Muscle of arm (tissue), 12 donors: ENCODE measurements around the gene TNNC1. TPM values are rescaled to one million over a fixed set of nuclear protein-coding genes. Genes with fewer than 3 reads are reported as not detected.

Experiments
- DNase-seq: peaks from one replicate; pipeline ENCODE4 v3.0.0-alpha.2; 2013
- polyA plus RNA-seq, 12 donors: library from polyadenylated mRNA; unstranded; fragments of 120-200 nt; gene quantifications; one replicate each; pipeline ENCODE4 v1.2.1, GENCODE V29; 2013; ENCODE audit not compliant: insufficient read length in 12 of 12

Gene TNNC1
- polyA plus RNA-seq, 12 donors, result 327 to 1,063 (median 707) TPM

DNA sequence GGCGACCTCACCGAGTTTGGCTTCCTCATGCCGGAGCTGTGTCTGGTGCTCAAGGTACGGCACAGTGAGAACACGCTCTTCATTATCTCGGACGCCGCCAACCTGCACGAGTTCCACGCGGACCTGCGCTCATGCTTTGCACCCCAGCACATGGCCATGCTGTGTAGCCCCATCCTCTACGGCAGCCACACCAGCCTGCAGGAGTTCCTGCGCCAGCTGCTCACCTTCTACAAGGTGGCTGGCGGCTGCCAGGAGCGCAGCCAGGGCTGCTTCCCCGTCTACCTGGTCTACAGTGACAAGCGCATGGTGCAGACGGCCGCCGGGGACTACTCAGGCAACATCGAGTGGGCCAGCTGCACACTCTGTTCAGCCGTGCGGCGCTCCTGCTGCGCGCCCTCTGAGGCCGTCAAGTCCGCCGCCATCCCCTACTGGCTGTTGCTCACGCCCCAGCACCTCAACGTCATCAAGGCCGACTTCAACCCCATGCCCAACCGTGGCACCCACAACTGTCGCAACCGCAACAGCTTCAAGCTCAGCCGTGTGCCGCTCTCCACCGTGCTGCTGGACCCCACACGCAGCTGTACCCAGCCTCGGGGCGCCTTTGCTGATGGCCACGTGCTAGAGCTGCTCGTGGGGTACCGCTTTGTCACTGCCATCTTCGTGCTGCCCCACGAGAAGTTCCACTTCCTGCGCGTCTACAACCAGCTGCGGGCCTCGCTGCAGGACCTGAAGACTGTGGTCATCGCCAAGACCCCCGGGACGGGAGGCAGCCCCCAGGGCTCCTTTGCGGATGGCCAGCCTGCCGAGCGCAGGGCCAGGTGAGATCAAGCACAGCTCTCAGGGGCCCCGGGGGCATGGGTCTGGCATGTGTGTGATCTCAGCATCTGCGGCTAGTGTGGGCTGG, 34.2 kb upstream of the TNNC1 start:
- no peak for DNase-seq

DNA sequence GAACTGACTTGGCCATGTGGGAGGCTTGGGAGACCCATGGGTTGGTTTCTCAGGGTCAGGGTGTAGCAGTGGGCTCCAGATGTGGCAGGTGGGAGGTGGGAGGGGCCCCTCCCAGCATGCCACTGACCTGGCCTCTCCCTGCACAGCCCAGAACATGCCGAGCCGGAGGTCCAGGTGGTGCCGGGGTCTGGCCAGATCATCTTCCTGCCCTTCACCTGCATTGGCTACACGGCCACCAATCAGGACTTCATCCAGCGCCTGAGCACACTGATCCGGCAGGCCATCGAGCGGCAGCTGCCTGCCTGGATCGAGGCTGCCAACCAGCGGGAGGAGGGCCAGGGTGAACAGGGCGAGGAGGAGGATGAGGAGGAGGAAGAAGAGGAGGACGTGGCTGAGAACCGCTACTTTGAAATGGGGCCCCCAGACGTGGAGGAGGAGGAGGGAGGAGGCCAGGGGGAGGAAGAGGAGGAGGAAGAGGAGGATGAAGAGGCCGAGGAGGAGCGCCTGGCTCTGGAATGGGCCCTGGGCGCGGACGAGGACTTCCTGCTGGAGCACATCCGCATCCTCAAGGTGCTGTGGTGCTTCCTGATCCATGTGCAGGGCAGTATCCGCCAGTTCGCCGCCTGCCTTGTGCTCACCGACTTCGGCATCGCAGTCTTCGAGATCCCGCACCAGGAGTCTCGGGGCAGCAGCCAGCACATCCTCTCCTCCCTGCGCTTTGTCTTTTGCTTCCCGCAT, 33.4 kb upstream of the TNNC1 start:
- no peak for DNase-seq

DNA sequence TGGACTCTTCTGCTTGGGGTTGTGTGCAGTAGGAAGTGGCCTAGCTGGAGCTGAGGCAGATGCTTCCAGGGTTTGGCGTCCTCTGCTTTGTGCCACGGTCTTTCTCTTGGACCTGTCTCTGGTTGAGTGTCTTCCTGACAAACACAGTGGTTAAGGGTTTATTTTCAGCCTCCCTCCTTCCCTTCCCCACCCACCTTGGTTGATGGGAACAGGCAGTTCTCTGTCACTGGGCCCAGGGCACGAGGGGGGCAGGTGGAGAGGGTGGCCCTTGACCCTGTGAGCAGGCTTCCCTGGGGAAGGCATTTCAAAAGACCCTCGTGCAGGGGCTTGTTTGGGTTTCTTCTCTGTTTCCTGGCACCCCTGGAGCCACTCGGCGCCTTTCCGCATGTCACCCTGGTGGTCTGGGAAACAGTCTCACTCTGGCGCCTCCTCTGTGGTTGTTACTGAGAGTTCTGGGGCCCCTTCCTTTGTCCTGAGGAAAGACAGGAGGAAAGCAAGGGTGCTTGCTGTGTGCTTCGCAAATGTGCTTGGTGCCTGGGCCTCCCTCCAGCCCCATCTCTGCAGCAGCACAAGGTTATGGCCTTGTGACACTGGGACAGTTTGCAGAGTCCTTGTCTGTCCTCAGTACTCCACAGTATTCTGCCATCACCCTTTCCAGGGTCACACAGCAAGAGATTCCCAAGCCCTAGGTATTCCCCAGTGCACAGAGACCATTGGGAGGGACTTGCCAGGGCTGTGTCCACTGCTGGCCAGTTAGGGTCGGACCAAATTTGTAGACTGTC, 31.0 kb upstream of the TNNC1 start:
- DNase-seq, result no peak

DNA sequence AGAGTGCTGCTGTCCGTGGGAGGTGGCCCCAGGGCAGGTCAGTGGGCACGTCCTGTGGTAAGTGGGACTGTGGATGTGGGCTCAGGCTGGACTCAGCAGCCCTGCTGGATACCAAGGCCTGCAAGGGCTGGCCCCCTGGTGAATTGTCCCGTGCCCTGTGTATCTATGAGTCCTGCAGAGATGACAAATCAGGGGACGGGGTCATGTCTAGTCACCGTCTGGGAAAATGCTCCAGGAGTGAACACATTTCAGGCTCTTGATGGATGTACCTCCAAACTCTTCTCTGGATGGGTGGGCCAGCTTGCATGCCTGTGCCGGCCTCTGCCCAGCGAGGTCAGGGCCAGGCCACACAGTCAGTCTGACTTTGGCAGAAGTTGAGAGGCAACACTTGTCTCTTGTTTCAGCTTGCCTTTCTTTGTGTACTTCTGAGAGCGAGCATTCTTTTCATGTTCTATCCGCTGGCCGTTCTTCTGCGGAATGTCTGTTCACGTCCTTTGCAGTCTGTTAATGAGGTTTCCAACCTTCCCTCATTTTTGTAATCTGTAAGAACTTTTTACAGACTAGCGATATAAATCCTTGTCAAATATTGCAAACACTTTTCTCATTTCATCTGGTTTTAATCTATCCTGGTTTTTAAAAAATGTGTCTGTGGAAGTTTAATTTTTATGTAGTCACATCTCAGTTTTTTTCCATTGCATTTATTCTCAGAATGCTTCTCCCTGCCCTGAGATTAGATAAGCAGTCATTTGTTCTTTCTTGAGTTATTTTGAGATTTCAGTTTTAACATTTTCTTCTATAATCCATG, 29.9 kb upstream of the TNNC1 start:
- DNase-seq, result peak; percentile 20

DNA sequence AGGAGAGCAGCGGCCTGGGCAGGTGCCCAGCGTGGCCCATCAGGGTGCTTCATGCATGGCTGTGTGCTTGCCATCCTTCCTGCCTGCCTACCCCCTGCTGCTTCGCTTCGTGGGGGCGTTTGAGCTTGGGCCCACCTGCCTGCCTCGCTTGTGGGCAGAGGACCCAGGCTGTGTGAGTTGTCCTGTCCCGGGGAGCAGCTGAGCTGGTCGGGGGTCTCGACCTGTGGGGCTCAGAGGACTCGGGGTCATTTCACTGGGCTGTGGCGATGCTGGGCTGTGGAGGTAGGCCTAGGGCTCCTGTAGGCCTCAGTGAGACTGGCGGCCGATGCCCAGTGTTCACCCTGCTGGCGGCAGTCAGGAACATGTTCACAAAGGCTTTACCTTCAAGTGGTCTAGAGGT, 29.2 kb upstream of the TNNC1 start:
- no peak for DNase-seq

DNA sequence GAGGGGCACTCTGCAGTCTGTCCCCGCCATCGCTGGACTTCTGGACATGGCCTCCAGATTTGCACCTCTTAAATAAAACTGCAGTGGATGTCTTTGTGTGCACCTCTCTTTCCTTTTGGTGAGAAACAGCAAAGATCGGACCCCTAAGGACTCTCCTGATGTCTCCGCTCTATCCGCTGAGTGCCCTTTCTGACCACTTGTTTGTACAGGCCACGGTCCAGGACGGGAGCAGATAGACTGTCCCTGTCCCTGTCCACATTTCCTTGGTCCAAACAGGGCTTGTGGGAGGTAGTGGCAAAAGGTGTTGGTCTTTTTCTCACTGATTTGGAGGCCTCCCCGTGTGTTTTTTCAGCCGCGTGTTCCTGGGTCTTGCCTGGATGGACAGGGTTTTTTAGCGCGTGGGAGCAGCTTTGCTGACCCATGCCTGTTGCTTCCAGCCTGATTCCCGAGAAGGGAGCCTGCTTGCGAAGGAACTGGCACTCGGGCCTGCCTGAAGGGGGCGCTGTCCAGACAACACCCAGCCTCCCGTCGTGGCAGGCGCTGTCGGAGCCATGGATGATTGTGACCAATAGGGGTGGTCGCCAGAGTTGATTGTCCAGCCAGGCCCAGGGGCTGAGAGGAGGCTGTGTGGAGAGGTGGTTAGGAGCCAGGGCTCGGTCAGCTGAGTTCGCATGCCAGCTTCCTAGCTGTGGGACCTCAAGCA, 28.1 kb upstream of the TNNC1 start:
- no peak for DNase-seq

DNA sequence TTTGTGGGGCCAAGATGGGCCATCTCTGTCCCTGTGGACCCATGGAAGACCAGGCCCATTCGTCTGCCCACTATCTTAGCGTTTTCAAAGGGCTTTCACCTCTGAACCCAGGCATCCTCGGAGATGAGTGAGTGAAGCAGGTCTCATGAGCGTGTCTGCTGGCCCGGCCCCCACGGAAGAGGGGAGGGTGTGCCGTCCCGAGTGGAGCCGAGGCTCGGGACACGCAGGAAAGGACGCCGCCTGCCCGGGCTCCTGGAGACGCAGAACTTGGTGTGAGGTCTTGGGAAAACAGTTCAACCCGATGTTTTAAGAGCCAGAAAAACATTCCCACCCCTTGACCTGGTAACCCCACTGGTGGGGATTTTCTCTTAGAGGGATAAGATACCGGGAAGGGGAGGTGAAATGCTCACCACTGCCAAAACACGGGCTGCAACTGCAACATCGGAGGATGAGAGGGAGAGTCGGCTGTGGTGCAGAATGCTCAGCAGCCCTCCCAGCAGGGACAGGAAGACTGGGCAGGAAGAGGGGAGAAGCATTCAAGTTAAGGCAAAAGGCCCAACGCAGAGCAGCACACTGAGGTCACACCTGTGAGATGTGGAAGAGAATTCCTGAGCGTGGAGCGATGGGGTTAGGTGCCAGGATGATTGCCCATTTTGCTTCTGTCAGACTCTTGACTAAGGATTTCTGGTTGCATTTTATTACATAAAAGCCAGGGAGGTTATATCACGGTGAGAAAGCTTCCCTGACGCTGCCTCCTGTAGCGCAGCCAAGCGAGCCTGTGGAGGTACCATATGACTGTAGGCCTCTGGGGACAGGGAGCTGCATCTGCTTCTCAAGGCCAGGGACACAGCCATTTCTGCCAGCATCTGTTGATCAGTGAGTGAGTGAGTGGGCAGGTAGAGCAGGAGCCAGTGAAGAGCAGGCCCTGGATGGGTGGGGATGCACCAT, 27.2 kb upstream of the TNNC1 start:
- DNase-seq, result no peak

DNA sequence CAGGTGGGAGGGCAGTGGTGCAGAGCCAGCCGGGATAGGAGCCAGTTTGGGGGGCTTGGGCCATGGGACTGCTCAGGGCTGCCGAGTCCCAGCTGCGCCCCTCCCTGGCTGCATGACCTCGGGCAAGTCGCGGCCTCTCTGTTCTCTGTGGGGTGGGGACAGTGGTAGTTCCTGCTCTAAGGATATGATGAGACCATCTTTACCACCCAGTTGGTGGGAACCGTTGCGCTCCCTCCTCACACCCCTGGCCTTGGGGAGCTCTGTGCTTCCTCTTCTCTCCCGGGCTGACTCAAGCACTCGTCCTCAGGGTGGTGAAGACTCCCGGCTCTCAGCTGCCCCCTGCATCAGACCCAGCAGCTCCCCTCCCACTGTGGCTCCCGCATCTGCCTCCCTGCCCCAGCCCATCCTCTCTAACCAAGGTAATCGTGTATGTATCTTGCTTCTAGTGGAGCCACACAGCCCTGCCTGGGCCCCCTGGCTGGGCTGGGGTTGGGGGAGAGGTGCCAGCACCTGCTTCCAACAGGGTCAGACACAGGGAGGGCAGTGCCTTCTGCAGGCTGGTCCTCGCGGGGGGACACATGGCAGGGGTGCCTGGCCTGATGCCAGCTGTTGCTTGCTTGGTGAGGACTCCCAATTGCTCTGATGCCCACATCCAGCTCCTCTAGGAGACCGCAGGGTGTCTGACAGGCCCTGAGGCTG, 26.2 kb upstream of the TNNC1 start:
- no peak for DNase-seq

DNA sequence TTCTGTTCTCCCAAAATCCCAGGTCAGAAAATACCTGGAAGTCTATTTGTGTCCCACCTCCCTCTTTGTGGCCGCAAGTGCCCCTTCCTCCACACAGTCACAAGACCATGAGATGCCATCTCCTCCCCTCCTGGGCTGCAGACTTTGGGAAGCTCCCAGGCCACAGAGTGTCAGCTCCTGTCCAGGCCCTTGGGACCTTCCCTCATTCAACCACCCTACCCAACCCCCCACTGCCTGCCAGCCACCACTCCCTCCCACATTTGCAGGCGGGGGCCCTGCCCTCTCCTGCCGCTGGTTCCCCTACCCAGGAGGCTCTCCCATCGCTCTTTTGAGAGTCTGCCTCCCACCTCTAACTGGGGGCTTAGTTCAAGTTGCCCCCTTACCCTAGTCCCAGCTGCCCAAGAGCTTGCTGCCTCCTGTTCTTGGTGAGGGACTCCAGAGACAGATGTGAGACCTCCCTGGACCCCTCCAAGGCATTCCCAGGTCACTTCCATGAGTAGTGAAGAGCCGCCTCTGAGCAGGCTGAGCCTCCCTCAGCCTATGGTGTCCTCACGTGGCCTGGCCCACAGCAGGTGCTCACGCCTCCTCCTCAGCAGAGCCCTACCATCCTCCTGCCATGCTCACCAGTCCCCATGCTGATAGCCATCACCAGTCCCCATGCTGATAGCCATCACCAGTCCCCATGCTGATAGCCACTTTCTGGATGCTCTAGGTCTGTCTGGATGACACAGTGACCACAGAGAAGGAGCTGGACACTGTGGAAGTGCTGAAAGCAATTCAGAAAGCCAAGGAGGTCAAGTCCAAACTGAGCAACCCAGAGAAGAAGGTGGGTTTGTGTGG, 25.4 kb upstream of the TNNC1 start:
- no peak for DNase-seq

DNA sequence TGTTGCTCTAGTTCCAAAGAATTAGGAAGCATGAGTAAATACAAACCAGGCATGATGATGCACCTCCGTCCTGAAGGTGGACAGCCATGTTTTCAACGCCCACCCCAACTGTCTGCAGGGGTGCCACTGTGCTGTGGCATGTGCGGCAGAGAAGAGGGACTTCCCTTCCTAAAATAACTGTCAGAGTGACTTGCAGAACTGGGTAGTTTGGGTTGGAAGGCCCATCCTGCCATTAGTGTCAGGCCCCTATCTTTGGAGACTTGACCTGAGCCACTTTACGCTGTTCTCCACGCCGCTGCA, 23.9 kb upstream of the TNNC1 start:
- no peak for DNase-seq

DNA sequence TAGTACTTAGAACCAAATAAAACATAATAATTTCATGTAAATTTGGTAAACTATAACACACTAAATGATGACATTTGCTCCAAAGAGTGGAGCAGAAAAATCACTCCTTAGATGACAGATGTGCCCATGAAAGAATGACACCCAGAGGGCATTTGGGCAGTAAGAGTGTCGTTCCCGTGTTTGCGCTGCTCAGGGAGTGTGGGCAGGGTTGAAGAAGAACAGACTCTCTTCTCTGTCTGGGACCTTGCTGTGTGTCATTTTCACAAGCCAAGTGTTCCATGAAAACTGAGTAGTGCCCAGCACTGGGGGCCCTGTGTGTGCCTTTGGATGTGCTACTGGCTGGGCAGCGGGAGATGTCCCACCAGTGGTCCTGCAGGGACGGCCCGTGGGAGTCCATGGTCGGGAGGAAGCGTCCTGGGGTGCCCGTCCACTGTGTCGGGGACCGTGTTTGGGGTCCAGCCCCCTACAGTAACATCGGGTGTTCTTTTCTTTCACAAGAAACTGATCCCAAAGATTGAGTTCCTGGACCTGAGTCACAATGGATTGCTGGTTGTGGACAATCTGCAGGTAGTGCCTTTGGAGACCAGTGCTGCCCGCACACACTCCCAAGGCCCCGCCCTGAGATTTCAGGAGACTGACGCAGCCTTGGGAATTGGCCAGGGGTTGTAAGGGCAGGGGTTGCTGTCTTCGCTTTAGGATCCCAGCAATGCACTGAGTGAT, 23.4 kb upstream of the TNNC1 start:
- DNase-seq, result no peak

DNA sequence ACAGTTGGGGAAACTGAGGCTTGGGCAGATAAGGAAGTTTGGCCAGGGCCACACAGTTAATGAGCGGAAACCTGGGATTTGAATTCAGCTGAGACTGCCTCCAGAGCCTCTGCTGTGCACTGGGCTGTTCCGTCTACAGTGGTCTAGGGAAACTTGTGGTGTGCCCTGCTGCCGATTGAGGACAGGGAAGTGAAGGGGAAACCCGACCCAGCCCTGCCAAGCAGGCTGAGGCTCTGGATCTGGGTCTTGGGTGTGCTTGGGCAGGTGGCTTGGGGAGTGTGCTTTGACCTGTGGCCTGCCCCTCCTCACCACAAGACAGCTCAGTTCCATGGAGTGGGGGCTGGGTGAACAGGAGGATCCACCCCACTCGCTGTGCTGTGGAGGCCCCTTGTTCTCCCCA, 19.2 kb upstream of the TNNC1 start:
- no peak for DNase-seq

DNA sequence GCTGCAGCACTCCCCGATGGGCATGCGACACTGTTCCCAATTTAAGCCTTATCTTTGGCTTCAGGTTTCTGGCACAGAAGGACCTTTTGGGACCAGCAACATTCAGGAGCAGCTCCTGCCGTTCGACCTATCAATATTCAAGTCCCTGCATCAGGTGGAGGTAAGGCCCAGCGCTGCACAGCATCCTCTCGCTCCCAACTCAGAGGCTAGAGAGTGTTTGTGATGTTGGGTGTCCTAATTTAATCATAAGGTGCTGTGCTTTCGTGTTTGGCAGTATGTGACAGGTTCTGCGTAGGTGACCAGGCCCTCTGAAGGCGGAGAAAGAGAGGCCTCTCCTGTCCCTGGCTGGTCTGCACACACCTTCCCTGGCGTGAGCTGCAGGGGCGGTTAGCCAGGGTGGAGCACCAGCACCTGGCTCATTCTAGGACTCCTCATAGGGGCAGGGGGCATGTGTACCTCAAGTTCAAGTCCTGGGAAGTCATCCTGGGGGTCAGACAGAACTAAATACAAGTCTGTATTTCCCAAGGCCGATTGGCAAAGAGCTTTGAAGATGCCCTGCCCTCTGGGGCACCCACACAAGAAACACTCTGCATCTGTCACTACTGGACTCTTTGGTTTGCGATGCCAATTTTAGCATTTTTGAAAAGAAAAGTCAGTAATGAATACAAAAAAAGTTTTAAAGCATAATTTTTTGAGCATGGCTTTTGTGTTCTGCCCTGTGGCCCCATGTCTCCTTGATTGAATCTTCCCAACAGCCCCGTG, 18.6 kb upstream of the TNNC1 start:
- DNase-seq, result no peak

DNA sequence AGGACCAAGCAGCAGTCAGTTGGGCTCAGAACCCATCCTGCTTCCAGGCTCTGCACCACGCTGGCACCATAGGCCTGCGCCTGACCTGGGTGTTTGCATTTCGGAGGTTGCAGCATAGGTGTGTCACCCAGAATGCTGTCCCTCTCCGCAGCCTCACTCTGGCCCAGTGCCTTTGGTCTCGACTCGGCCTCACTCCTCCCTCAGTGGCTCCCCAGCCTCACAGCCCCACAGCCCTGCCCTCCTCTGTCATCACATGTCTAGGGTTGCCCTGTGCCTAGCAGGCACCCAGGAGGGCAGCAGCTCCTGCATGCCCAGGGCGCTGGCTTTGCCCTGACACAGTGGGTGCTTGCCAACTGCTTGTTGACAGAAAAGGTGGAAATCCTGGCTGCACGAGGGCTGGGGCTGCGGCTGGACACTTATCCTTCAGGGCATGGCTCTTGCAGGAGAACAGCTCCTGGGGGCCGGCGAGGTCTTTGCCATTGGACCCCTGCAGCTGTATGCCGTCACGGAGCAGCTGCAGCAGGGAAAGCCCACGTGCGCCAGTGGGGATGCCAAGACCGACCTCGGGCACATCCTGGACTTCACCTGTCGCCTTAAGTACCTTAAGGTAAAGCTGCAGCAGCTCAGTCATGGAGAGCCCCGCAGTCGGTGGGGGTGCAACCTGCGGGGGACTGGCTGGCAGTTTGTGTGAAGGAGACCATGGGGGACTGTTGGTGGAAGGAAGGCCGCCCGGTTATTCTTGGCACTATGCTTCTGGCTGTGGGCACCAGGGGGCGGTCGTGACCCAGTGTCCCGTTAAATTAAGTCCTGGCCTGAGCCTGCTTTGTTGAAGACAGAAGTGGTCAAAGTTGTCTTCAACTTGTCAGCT, 17.8 kb upstream of the TNNC1 start:
- no peak for DNase-seq

DNA sequence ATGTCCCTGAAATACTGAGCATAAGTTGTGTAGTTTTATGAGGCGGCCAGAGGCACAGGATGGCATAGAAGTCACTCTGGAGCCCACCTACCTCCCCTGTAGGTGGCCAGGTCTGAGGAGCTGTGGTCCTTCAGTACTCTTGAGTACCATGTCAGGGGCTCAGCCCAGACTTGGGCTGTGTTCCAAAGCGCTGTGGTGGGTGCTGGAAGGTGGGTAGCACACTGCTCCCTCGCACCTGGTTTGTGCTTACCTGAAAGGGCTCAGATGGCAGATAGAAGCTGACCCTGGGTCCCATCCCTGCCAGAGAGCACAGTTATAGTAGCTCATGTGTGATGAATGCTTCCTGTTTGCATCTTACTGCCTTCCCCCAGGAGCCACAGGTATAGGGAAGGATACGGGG, 17.1 kb upstream of the TNNC1 start:
- no peak for DNase-seq

DNA sequence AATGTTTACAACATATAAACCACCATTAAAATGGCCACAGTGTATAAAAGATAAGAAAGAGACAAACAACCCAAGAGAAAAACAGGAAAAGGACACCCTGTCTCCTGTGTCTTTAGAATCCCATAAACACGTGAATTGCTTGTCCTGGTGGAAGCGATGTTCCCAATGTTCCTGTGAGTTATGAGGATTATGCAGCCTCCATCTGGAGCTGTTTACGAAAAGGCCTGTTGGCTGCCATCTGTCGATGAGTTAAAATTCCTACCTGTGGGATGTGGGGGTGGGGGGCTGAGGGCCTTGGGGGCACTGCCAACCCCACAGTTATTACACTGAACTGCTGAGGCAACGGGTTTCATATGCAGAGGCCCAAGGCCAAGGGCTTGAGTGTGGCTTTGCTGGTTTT, 15.2 kb upstream of the TNNC1 start:
- no peak for DNase-seq
